Activated CD4-positive, alpha-beta memory T cell treated with anti-CD3 and anti-CD28 coated beads for 36 hours (primary cell): ENCODE measurements around the gene PLA2G4D. TPM values are rescaled to one million over a fixed set of nuclear protein-coding genes. Genes with fewer than 3 reads are reported as not detected.

Experiments used
- CTCF ChIA-PET: fragments of 350-600 bp; sonication (Branson Sonifier 250); formaldehyde crosslinking; loops from one replicate; lab custom pipeline; 2021; ENCODE audit warnings: antibody characterized with exemption, inconsistent platforms; lab: Charles Lee
- POLR2A ChIA-PET: fragments of 350-600 bp; sonication (Branson Sonifier 250); formaldehyde crosslinking; loops from one replicate; lab custom pipeline; 2021; ENCODE audit warnings: antibody characterized with exemption; lab: Charles Lee
- DNase-seq: peaks from one replicate; pipeline ENCODE4 v3.0.0-alpha.2; 2020
- H3K27ac Mint-ChIP-seq: one replicate; pipeline ENCODE4 v1.8.0; 2021; ENCODE audit warnings: mixed read lengths
- H3K27me3 Mint-ChIP-seq: one replicate; pipeline ENCODE4 v1.8.0; 2021; ENCODE audit warnings: mixed read lengths
- H3K36me3 Mint-ChIP-seq: one replicate; pipeline ENCODE4 v1.8.0; 2021; ENCODE audit warnings: mixed read lengths
- H3K4me1 Mint-ChIP-seq: one replicate; pipeline ENCODE4 v1.8.0; 2021; ENCODE audit warnings: low read depth, mixed read lengths
- H3K4me3 Mint-ChIP-seq: one replicate; pipeline ENCODE4 v1.8.0; 2021; ENCODE audit warnings: mild to moderate bottlenecking, mixed read lengths
- H3K9me3 Mint-ChIP-seq: one replicate; pipeline ENCODE4 v1.8.0; 2021; ENCODE audit warnings: mixed read lengths
- intact Hi-C: fragments of 100-400 bp; cut with micrococcal nuclease; formaldehyde crosslinking; loops from one replicate; pipeline ENCODE4 v1.15.1; 2023
- total RNA-seq, 2 experiments: library from RNA; stranded (reverse); gene quantifications; one replicate each; pipeline ENCODE4 v1.2.3, GENCODE V29; 2021

Gene PLA2G4D
- total RNA-seq, 2 experiments from 2014 or later: not detected

DNA sequence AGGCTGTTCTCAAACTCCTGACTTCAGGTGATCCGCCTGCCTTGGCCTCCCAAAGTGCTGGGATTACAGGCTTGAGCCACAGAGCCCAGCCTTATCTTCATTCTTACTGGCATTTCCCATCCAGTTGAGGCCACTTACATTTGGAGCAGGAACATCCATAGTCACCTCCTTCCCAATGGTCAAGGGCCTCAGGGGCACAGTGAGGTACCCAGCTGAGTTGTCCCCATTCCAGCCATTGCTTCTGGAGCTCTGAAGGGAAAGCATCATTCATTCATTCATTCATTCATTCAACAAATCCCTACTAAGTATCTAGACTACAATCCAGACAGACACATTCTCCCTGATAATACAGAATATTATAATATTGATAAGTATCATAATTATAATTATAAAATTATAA is 12.2 kb downstream of the PLA2G4D start:
- peaks cover 5% of the 10 kb centered on the region for H3K4me1 Mint-ChIP-seq
- H3K4me3 Mint-ChIP-seq: no peak overlapping the region
- H3K27me3 Mint-ChIP-seq: peaks cover 6% of the 10 kb centered on the region
- intact Hi-C loops: loop anchor here (5.0 kb wide), 1 partner anchor 50 kb away; no protein-coding TSS in a partner anchor
- H3K27ac Mint-ChIP-seq: no peak overlapping the region
- no peaks in the 10 kb centered on the region for H3K9me3 Mint-ChIP-seq
- DNase-seq: no peak
- POLR2A ChIA-PET: no interaction called here
- no peaks in the 10 kb centered on the region for H3K36me3 Mint-ChIP-seq
- CTCF ChIA-PET: interaction anchor here (1.1 to 4.6 kb wide), 7 partner anchors 9 to 97 kb away, joined by 3 to 70 read pairs (median 4); no protein-coding TSS in a partner anchor

DNA sequence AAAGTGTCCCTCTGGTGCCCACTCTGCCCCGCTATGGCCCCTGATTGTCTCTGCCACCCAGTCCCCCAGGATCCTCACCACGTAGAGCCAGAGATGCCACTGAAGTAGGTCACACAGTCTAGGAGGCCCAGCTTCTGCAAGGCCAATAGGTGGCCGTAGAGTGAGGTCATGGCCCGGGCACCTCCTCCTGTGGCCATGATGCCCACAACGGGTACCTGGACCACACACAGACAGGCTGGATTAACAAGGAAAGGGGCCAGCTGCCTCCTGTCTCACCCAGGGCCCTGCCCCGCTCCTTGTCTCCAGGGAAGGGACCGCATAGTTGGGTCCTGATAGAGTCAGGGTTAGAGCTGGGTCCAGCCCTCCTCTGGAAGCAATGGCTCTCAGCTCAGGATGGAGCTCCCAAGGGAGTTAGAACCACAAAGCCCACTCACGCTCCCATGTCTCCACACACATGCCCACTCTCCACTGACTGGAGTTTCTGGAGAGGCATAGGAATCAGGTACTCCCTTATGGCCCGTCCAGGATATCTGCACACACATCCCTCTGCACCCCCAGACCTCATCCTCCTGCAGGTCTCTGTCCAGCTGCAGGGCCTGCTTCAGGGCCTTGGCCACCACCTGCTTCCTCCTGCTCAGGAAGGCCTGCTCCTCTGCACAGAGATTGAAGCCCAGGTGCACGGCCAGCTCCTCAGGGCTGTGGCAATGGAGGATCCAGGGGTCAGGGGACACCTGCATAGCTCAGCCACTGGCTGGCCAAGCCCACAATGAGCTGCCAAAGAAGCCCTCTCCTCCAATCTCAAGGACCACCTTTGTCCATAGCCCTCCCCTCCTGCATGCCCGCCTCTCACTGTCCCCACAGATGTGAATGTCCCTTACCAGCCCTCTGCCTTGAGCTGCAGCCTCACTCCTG is 13.2 kb downstream of the PLA2G4D start:
- Mint-ChIP-seq H3K27ac (no peak overlapping the region), H3K36me3 (no peaks in the 10 kb centered on the region), H3K27me3 (peaks cover 6% of the 10 kb centered on the region), H3K4me3 (no peak overlapping the region), H3K9me3 (no peaks in the 10 kb centered on the region), H3K4me1 (peaks cover 5% of the 10 kb centered on the region)
- POLR2A ChIA-PET: no interaction called here
- intact Hi-C loops: loop anchor here (5.0 kb wide), 1 partner anchor 51 kb away; no protein-coding TSS in a partner anchor
- DNase-seq: no peak
- CTCF ChIA-PET: interaction anchor here (0.6 to 3.8 kb wide), 5 partner anchors 14 to 1461 kb away, joined by 3 to 21 read pairs (median 4); no protein-coding TSS in a partner anchor

DNA sequence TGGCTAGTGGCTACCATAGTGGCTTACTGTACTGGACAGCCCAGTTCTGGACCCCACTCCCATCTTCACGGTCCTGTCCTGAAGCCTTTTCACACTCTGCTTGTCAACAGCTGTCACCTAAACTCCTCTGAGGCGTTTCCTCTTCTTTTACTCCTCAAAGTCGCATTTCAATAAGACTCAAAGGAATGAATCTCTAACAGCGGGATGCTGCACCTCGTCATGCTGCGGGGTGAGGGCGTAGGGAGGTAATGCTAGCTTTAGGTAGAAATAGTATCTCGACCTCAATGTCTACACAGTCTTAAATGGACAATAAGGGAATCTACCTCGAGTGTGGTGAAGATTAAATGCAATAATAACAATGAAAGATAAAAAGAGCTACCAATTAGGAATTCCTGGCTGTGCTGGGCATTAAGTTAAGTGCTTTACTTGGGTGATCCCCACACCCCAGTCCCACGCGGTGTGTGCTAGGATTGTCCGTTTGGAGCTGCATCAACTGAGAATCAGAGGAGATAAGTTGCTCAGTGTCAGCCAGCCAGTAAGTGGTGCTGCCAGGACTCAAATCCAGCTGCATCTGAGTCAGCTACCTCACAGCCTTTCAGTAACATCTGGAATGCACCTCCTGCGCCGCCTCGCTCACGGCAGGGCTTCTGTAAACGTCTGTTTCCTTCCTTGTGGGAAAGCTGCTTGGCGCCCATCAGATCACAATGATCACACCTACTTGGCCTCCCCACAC is 14.0 kb downstream of the PLA2G4D start:
- Mint-ChIP-seq H3K36me3 (no peaks in the 10 kb centered on the region), H3K4me1 (peaks cover 5% of the 10 kb centered on the region), H3K9me3 (no peaks in the 10 kb centered on the region), H3K4me3 (no peak overlapping the region), H3K27ac (no peak overlapping the region), H3K27me3 (peaks cover 6% of the 10 kb centered on the region)
- DNase-seq: no peak
- intact Hi-C loops: loop anchor here (5.0 kb wide), 1 partner anchor 52 kb away; no protein-coding TSS in a partner anchor
- ChIA-PET CTCF (interaction anchor here (0.7 to 1.9 kb wide), 3 partner anchors 16 to 391 kb away, joined by 3 to 5 read pairs (median 5); no protein-coding TSS in a partner anchor), POLR2A (no interaction called here)

DNA sequence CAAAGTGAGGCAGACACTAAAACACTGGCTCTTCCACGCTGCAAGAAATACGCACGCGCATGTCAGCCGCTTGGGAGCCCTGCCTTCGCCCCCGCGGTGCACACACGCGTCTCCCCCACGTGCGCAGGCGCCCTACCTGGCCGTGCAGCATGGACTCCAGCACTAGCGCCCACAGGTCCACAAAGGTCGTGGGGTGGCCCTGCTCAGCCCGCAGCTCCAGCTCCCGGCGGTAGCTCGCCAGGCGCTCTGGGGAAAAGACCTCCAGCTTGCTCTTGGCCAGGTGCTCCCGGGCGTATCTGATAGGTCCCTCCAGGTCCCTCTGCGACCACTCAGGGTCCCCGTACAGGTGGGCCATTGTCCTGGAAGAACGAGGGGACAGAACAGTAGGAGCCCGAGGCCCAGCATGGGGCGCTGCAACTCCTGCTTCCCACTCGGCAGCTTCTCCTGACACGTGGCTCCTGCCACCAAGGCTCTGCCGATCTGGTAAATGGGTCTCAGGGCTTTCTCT is 14.9 kb downstream of the PLA2G4D start:
- no peak overlapping the region for H3K4me3 Mint-ChIP-seq
- ChIA-PET CTCF (interaction anchor here (0.9 to 2.1 kb wide), 5 partner anchors 8 to 848 kb away, joined by 3 to 12 read pairs (median 4); partner anchors contain the start of gene CHP1), POLR2A (no interaction called here)
- H3K27ac Mint-ChIP-seq: no peak overlapping the region
- intact Hi-C loops: no loop called here
- peaks cover 5% of the 10 kb centered on the region for H3K4me1 Mint-ChIP-seq
- H3K36me3 Mint-ChIP-seq: no peaks in the 10 kb centered on the region
- H3K9me3 Mint-ChIP-seq: no peaks in the 10 kb centered on the region
- DNase-seq: no peak
- H3K27me3 Mint-ChIP-seq: peaks cover 4% of the 10 kb centered on the region

DNA sequence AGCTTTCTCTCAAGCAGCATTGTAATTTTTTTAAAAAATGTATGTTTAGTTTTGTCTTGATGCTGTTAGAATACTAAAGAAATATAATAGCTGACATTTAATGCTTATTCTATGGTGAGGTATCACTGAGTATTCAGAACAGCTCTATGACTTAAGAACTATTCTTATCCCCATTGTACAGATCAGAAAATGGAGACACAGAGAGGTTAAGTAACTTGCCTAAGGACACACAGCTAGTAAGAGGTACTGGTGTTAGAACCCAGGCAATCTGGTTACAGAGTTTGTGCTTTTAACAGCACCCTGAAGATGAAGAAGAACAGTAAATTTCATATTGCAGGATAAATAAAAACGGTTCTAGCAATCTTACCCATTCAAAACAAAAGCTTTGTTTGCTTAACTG is 15.5 kb downstream of the PLA2G4D start:
- POLR2A ChIA-PET: interaction anchor here (0.9 kb wide), 1 partner anchor 29 kb away, joined by 7 read pairs; no protein-coding TSS in a partner anchor
- Mint-ChIP-seq H3K36me3 (no peaks in the 10 kb centered on the region), H3K27me3 (no peaks in the 10 kb centered on the region), H3K4me3 (no peak overlapping the region), H3K9me3 (no peaks in the 10 kb centered on the region), H3K27ac (no peak overlapping the region), H3K4me1 (no peaks in the 10 kb centered on the region)
- CTCF ChIA-PET: interaction anchor here (0.5 to 2.1 kb wide), 6 partner anchors 8 to 848 kb away, joined by 3 to 12 read pairs (median 4); partner anchors contain the start of gene CHP1
- DNase-seq: no peak
- intact Hi-C loops: no loop called here

DNA sequence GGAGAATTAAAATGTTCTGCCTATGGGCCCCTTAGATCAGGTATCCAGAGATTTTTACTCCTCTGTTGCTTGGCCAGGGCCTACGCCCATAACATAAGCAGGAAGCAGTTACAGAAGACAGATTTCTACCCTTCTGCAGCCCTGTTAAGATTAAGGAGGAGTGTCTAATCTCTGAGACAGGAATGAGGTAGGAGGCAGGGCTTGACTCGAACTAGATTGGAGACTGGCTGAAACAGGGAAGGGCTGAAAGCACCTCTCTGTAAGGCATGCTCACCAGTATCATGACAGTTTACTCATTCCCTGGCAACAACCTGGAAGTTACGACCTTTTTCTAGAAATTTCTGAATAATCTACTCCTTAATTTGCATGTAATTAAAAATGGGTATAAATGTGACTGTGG is 16.7 kb downstream of the PLA2G4D start:
- ChIA-PET CTCF (interaction anchor here (0.7 to 2.1 kb wide), 2 partner anchors 20 to 88 kb away, joined by 3 to 12 read pairs; no protein-coding TSS in a partner anchor), POLR2A (no interaction called here)
- no peaks in the 10 kb centered on the region for H3K4me1 Mint-ChIP-seq
- no peak overlapping the region for H3K4me3 Mint-ChIP-seq
- DNase-seq: no peak
- H3K9me3 Mint-ChIP-seq: no peaks in the 10 kb centered on the region
- H3K27ac Mint-ChIP-seq: no peak overlapping the region
- intact Hi-C loops: no loop called here
- no peaks in the 10 kb centered on the region for H3K36me3 Mint-ChIP-seq
- H3K27me3 Mint-ChIP-seq: no peaks in the 10 kb centered on the region

DNA sequence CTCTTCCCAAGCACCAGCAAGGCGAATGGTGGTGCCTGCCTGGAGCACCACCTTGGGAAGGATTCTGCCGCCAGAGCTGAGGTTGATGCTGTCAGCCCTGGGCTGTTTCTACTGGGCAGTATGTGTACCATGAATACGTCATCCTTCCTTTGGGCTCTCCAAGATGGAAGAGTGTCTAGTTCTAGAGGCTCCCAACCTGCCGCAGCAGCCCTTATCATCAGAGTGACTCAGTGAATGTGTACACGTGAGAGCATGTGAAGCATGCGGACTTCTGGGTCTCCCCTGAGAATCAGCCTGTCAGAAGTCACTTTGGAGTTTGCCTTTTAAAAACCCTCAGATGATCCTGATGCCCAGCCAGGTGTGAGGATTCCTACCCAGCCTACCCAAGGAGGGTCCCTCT is 20.9 kb downstream of the PLA2G4D start:
- ChIA-PET CTCF (interaction anchor here (1.0 to 2.1 kb wide), 4 partner anchors 11 to 84 kb away, joined by 3 to 14 read pairs (median 4); no protein-coding TSS in a partner anchor), POLR2A (no interaction called here)
- no peak overlapping the region for H3K27ac Mint-ChIP-seq
- no peak overlapping the region for H3K4me3 Mint-ChIP-seq
- H3K36me3 Mint-ChIP-seq: no peaks in the 10 kb centered on the region
- intact Hi-C loops: no loop called here
- no peaks in the 10 kb centered on the region for H3K4me1 Mint-ChIP-seq
- DNase-seq: no peak
- no peaks in the 10 kb centered on the region for H3K27me3 Mint-ChIP-seq
- H3K9me3 Mint-ChIP-seq: no peaks in the 10 kb centered on the region

DNA sequence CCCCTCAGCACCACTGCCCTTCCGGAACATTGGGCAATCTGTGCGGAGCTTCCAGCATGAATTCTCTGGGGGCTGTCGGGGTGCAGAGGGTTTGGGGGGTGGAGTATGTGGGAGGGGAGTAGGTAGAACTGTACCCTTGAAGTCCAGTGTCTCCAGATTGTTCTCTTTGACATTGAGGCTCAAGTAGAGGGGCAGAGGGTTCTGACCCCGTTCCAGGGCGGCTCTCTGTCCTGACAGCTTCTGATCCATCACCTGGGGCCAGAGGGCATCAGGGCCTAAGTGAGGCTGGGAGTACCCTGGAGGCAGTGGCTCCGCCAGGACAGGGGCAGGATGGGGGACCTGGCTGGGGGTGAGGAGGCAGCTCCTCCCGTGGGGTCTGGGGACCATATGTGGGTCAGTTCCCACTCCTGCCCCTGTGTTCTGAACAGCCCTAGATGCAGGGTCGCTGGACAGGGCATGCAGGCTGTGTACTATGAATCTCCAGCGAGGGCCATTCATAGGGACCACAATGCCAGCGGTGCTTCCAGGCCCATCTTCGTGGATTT is 22.1 kb downstream of the PLA2G4D start:
- no peak for DNase-seq
- H3K4me3 Mint-ChIP-seq: no peak overlapping the region
- H3K27ac Mint-ChIP-seq: no peak overlapping the region
- POLR2A ChIA-PET: interaction anchor here (0.5 kb wide), 1 partner anchor 841 kb away, joined by 3 read pairs; the partner anchor contains the start of gene EXD1
- intact Hi-C loops: no loop called here
- peaks cover 2% of the 10 kb centered on the region for H3K36me3 Mint-ChIP-seq
- CTCF ChIA-PET: interaction anchor here (0.9 to 2.1 kb wide), 5 partner anchors 10 to 82 kb away, joined by 3 to 14 read pairs (median 4); no protein-coding TSS in a partner anchor
- H3K27me3 Mint-ChIP-seq: peaks cover 4% of the 10 kb centered on the region
- no peaks in the 10 kb centered on the region for H3K4me1 Mint-ChIP-seq
- peaks cover 6% of the 10 kb centered on the region for H3K9me3 Mint-ChIP-seq

DNA sequence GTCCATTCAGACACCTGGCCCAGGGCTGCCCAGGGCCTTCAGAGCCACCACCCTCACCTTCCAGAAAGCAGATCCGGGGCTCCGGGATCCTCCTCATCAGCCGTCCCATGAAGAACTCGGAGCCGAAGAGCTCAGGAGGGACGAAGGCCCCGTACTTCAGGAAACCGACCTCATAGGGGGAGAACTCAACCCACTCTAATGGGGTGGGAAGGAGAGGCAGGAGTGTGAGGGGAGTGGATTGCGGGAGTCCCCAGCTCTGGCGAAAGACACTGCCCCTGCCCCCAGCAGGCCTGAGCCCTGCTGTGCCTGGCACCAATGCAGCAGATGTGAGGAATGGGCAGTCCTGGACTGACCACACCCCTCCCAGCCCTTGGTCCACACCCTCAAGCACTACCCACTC is 22.6 kb downstream of the PLA2G4D start:
- H3K9me3 Mint-ChIP-seq: peaks cover 10% of the 10 kb centered on the region
- intact Hi-C loops: no loop called here
- DNase-seq: no peak
- CTCF ChIA-PET: interaction anchor here (1.2 to 2.1 kb wide), 3 partner anchors 12 to 82 kb away, joined by 3 to 14 read pairs (median 6); no protein-coding TSS in a partner anchor
- peaks cover 5% of the 10 kb centered on the region for H3K36me3 Mint-ChIP-seq
- no peak overlapping the region for H3K4me3 Mint-ChIP-seq
- no peaks in the 10 kb centered on the region for H3K4me1 Mint-ChIP-seq
- peaks cover 7% of the 10 kb centered on the region for H3K27me3 Mint-ChIP-seq
- H3K27ac Mint-ChIP-seq: no peak overlapping the region
- POLR2A ChIA-PET: interaction anchor here (0.5 kb wide), 1 partner anchor 841 kb away, joined by 3 read pairs; the partner anchor contains the start of gene EXD1

DNA sequence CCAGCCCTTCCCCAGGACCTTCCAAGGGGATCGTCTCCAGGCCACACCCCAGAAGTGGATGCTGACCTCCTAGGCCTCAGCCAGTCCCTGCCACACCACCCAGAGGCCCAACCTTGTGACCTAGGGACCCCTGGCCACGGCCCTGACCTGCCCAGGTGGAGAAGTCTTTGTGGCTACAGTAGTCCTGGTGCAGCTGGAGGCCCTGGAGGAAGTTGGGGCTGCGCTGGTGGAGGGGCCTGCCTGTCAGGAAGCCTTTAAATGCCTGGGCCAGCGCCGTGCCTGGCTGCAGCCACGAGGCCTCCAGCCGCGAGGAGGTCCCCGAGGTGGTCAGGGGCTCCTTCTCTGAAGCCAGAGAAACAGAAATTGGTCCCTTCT is 23.4 kb downstream of the PLA2G4D start:
- no peak overlapping the region for H3K4me3 Mint-ChIP-seq
- CTCF ChIA-PET: interaction anchor here (1.2 to 4.6 kb wide), 2 partner anchors 14 to 81 kb away, joined by 3 to 17 read pairs; no protein-coding TSS in a partner anchor
- no peak for DNase-seq
- POLR2A ChIA-PET: no interaction called here
- no peaks in the 10 kb centered on the region for H3K4me1 Mint-ChIP-seq
- intact Hi-C loops: no loop called here
- H3K9me3 Mint-ChIP-seq: peaks cover 11% of the 10 kb centered on the region
- peaks cover 7% of the 10 kb centered on the region for H3K36me3 Mint-ChIP-seq
- peaks cover 12% of the 10 kb centered on the region for H3K27me3 Mint-ChIP-seq
- H3K27ac Mint-ChIP-seq: no peak overlapping the region
